ENCODE results near the gene ABCA7.

ABCA7 gene, protein sequence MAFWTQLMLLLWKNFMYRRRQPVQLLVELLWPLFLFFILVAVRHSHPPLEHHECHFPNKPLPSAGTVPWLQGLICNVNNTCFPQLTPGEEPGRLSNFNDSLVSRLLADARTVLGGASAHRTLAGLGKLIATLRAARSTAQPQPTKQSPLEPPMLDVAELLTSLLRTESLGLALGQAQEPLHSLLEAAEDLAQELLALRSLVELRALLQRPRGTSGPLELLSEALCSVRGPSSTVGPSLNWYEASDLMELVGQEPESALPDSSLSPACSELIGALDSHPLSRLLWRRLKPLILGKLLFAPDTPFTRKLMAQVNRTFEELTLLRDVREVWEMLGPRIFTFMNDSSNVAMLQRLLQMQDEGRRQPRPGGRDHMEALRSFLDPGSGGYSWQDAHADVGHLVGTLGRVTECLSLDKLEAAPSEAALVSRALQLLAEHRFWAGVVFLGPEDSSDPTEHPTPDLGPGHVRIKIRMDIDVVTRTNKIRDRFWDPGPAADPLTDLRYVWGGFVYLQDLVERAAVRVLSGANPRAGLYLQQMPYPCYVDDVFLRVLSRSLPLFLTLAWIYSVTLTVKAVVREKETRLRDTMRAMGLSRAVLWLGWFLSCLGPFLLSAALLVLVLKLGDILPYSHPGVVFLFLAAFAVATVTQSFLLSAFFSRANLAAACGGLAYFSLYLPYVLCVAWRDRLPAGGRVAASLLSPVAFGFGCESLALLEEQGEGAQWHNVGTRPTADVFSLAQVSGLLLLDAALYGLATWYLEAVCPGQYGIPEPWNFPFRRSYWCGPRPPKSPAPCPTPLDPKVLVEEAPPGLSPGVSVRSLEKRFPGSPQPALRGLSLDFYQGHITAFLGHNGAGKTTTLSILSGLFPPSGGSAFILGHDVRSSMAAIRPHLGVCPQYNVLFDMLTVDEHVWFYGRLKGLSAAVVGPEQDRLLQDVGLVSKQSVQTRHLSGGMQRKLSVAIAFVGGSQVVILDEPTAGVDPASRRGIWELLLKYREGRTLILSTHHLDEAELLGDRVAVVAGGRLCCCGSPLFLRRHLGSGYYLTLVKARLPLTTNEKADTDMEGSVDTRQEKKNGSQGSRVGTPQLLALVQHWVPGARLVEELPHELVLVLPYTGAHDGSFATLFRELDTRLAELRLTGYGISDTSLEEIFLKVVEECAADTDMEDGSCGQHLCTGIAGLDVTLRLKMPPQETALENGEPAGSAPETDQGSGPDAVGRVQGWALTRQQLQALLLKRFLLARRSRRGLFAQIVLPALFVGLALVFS (N-terminal part only)

GRCh38 chr19:1039646-1040475 lies at the start of gene ABCA7:
Gene ABCA7 (plus strand): TSS chr19:1040107. CDS start chr19:1041362, 1,255 bp downstream.
- DNase-seq, result peak; percentile 100

DNA sequence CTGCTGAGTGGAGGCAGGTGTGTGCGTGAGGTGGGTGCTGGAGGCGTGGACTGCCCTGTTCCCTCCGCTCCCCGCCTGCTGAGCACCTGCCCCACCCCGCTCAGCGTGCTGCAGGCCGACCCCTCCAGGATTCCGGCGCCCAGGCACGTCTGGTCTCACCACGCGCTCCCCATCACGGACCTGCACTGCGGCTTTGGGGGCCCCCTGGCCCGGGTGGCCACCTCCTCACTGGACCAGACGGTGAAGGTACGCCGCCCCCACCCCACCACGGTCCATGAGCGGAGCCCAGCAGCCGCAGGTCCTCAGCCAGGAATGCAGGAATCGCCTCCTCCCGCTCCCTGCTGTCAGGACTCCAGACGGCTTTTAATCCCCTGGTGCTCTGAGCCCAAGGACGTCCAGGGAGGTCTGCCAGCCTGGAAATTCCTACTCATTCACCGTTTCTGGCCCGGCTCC lies 49.8 kb upstream of the ABCA7 start:
- DNase-seq, result no peak

DNA sequence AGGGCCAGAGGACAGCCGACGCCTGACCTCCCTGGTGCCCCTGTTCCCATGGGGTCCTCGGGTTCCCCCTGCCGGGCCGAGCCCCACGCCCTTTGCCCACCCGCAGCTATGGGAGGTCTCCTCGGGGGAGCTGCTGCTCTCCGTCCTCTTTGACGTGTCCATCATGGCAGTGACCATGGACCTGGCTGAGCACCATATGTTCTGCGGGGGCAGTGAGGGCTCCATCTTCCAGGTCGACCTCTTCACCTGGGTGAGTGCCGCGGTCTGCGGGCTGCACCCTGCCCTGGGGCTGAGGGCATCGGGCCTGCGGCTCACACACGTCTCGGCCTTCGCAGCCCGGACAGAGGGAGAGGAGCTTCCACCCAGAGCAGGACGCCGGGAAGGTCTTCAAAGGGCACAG lies 49.2 kb upstream of the ABCA7 start:
- no peak for DNase-seq

GRCh38 chr19:991174-991931 lies 48.6 kb upstream of the ABCA7 start:
- DNase-seq, result peak; percentile 59 to 75

DNA sequence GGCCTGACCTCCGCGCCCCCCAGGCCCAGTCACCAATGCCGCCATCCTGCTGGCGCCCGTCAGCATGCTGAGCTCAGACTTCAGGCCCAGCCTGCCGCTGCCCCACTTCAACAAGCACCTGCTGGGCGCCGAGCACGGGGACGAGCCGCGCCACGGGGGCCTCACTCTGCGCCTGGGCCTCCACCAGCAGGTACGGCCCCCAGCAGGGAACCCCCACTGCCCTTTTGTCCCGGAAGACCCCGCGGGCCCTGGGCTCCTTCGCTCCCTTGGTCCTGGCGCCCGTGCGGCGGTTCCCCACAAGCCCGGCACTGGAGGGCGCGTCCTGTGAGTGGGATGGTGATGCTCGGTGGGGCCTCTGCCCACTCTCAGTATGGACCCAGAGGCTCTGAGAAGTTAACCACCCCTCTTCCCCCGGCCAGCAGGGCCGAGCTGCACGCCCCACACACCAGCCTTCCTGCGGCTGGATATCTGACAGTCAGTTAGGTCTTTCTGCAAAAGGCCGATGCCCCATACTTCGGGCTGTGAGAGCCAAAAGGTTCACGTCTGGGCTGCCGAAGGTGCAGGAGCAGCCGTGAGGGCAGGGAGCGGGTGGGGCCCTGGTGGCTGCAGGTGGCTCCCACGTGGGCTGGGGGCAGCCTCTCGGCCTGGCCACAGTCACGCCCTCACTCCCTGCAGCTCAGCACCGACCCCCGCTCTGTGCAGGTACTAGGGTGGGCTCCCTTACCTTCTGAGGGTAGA lies 47.8 kb upstream of the ABCA7 start:
- no peak for DNase-seq

GRCh38 chr19:992670-993055 lies 47.2 kb upstream of the ABCA7 start:
- DNase-seq, result no peak

- DNase-seq, result no peak
Observed at GRCh38 chr19:993361-993830, 46.5 kb upstream of the ABCA7 start.

GRCh38 chr19:993831-994393 lies 46.0 kb upstream of the ABCA7 start:
- DNase-seq, result no peak

- DNase-seq, result no peak
Observed at GRCh38 chr19:994516-994915, 45.4 kb upstream of the ABCA7 start.

GRCh38 chr19:995051-995827 lies 44.7 kb upstream of the ABCA7 start:
- no peak for DNase-seq

DNA sequence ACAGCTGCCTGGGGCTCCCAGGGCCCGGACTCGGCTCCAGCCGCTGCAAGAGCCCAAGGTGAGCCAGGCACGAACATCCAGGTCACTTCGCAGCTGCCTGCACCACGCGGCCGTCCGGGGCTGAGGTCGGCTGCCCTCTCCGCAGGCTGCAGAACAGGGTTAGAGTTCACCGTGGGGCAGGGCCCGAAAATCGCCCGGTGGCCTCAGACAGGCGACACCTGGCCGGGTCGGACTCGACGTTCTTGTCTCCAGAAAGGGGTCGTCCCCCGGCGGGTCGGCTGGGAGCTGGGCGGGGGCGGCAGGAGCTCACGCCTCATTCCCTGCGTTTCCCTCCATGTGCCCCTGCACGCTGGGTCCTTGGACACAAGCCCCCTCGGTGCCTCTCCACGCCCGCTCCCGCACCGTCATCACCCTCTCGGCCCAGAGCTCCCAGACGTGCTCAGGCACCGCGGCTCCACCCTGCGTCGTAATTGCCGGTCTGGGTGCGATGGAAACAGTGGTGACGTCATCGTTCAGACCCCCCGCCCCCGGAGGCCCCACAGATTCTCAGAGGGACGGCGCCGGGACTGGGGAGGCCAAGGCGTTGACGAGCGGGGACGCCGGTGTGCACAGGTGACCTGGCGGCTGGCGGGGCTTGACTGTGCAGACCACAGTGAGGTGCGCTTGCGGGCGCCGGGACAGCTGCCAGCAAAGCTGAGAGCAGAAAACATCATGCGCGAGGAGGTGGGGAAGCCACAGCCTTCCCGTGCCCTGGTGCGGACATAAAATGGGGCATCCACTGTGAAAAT lies 43.7 kb upstream of the ABCA7 start:
- peak; percentile 45 to 46 for DNase-seq

DNA sequence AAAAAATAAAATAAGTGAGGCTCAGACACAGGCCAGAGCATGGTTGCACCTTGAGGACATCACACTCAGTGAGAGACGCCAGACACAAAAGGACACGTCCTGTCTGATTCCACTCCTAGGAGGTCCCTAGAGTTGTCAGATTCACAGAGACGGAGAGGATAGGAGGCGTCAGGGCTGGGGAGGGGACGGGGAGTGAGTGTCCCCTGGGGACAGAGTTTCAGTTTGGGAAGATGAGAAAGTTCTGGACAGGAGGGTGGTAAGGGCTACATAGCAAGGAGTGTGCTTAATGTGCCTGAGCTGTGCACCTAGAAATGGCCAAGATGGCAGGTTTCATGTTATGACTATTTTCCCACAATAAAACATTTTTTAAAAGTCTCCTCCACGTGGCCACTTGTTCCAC lies 41.8 kb upstream of the ABCA7 start:
- DNase-seq, result no peak

DNA sequence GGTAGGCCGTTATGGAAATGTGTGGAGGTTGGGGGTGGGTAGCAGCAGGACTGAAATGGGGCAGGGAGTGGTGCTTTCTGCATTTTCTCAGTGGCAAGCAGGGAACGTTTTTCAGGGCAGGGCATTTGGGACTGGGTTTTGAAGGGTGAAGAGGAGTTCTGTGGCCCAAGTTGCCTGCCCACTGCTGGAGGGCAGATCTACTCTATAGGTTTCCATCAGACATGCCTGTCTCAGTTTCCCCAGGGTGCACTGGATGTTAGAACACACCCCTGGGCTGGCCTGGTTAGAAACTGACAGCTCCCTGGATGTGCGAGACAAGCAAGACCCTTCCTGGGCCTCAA lies 40.6 kb upstream of the ABCA7 start:
- DNase-seq, result no peak

DNA sequence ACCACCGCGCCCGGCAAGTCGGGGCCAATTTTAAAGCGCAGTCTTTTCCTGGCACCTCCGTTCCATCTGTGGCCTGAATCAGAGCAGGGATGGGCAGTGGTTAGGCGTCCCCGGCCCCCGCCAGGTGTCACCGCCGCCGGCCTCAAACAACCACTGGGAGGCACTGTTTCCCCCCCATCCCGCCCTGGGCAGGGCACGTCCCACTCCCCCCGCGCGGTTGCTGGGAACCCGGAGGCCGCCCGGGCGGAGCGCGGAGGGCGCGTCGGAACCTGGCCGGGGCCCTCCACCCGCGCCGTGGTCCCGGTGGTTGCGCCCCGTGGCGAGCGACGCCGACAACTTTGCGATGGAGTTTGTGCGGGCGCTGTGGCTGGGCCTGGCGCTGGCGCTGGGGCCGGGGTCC lies 39.8 kb upstream of the ABCA7 start, which contains the start of gene GRIN3B:
TSS of gene GRIN3B (plus strand) at position 325 of the 400 bp plus-strand sequence. CDS start at position 344, 19 bp downstream.
- peak; percentile 68 to 71 for DNase-seq

DNA sequence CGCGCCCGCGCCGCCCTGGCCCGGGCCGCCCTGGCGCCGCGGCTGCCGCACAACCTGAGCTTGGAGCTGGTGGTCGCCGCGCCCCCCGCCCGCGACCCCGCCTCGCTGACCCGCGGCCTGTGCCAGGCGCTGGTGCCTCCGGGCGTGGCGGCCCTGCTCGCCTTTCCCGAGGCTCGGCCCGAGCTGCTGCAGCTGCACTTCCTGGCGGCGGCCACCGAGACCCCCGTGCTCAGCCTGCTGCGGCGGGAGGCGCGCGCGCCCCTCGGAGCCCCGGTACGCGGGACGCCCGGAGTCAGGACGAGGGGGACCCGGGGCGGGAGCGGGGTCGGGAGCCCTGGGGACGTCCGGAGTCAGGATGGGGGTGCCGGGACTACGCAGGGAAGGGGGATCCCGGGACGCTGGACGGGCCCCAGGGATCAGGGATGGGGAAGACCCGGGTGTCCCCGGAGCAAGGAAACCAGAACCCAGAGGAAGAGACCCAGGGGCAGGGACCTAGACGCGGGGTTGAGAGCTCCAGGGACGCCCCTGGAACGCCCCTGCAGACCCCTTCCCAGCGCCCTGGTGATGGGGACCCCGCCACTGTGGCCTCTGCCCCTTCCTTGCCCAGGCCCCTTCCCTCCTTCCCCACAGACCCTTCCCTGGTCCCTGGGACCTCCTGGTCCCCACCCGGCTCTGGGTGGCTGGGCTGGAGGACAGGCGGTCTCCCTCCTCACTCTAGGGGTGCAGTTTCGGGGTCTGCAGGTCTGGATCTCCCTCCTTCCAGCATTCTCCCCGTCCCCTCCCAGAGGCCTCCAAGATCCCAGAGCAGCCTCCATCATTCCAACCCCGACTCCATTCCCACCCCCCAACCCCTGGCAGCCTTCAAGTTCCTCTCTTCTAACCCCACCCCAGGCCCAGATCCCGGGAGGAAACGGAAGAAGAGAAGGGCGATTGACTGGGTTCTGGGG lies 39.0 kb upstream of the ABCA7 start:
- no peak for DNase-seq

DNA sequence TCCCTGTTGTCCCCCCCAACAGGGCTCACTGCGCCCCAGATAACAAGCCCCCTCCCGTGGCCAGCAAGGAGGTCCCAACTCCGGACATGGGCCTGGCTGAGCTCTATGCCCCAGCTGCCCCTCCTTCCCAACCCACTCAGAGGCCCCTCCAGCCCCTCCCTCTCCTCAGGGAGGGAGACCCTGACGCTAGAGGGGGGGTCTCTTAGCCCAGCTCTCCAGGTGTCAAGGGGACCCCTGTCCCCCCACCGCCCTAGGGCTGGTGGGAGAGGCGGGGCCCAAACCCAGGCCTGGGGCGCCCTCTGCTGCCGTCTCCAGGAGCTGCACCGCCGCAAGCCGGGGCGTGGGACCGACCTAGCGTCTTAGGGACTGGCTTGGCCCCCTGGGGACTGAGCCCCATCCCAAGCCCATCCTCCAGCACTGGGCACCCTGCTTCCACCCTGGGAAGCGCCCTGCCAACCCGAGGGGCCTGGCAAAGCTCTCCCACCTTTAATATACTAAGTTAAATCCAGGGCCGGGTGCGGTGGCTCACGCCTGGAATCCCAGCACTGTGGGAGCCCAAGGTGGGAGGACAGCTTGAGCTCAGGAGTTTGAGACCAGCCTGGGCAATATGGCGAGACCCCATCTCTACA lies 38.3 kb upstream of the ABCA7 start:
- peak; percentile 74 to 82 for DNase-seq

- DNase-seq, result no peak
Observed at GRCh38 chr19:1002600-1002999, 37.3 kb upstream of the ABCA7 start.

Measured in stimulated activated CD4-positive, alpha-beta T cell treated with anti-CD3 and anti-CD28 coated beads, Interleukin-2, amount 100 ng/mL, for 48 hours (primary cell).